ENCODE results near the gene TBXAS1.

Gene TBXAS1

GRCh38 chr7:139966949-139967348, 137.9 kb downstream of the TBXAS1 start:
- TF ChIP-seq EZH2phosphoT487 (IDR thresholded peaks at IDR 0.05; ENCODE audit: borderline replicate concordance, low read length) = no peak
- TF ChIP-seq, protein P1, sequence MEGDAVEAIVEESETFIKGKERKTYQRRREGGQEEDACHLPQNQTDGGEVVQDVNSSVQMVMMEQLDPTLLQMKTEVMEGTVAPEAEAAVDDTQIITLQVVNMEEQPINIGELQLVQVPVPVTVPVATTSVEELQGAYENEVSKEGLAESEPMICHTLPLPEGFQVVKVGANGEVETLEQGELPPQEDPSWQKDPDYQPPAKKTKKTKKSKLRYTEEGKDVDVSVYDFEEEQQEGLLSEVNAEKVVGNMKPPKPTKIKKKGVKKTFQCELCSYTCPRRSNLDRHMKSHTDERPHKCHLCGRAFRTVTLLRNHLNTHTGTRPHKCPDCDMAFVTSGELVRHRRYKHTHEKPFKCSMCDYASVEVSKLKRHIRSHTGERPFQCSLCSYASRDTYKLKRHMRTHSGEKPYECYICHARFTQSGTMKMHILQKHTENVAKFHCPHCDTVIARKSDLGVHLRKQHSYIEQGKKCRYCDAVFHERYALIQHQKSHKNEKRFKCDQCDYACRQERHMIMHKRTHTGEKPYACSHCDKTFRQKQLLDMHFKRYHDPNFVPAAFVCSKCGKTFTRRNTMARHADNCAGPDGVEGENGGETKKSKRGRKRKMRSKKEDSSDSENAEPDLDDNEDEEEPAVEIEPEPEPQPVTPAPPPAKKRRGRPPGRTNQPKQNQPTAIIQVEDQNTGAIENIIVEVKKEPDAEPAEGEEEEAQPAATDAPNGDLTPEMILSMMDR (IDR thresholded peaks at IDR 0.05; ENCODE audit: low read depth, low read length, poor library complexity, severe bottlenecking) = no peak
- Histone ChIP-seq H3K27ac (ENCODE audit: low read depth, low read length) (no peak overlapping the region), H3K36me3 (ENCODE audit: control insufficient read depth, low read length) (no peaks in the 10 kb centered on the region), H3K4me1 (ENCODE audit: control insufficient read depth, low read length) (no peaks in the 10 kb centered on the region), H3K9me3 (ENCODE audit: control insufficient read depth, insufficient read depth, low read length) (no peaks in the 10 kb centered on the region), H3K27me3 (ENCODE audit: control insufficient read depth, low read length) (peaks cover 3% of the 10 kb centered on the region), H3K9me2 (replicated peaks; ENCODE audit: control insufficient read depth, low read length) (no peaks in the 10 kb centered on the region), H3K4me3 (ENCODE audit: low read length) (no peak overlapping the region), H4K20me1 (ENCODE audit: control insufficient read depth, insufficient read depth, low read depth, low read length) (no peaks in the 10 kb centered on the region), H3K4me2 (ENCODE audit: low read length) (no peak overlapping the region), H3F3A (ENCODE audit: control insufficient read depth, insufficient read depth) (no peaks in the 10 kb centered on the region), H3K79me2 (ENCODE audit: control insufficient read depth, low read length) (no peaks in the 10 kb centered on the region)

DNA sequence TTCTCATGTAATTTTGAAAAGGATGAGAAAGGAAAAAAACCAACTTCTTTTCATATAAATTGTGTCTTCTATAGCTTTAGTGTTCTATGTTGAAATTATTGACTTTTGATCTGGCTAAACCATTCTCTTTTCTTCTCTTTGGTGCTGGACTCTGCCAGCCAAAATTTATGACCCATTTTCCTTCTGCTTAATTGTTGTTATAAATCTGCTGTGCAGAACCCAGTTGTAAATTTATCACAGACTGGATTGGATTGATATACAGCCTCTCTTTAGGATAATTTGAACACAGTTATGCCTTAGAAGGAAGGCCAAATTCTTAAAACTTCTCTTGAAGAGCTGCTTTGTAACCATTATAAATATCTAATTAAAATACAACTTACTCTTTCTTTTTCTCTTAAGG, 139.9 kb downstream of the TBXAS1 start:
- H3F3A ChIP-seq (ENCODE audit: control insufficient read depth, insufficient read depth) = no peaks in the 10 kb centered on the region
- TF ChIP-seq, protein P1 (IDR thresholded peaks at IDR 0.05; ENCODE audit: low read depth, low read length, poor library complexity, severe bottlenecking) = no peak
- no peak for TF ChIP-seq EZH2phosphoT487 (IDR thresholded peaks at IDR 0.05; ENCODE audit: borderline replicate concordance, low read length)
- no peaks in the 10 kb centered on the region for H3K9me3 ChIP-seq (ENCODE audit: control insufficient read depth, insufficient read depth, low read length)
- no peaks in the 10 kb centered on the region for H3K4me1 ChIP-seq (ENCODE audit: control insufficient read depth, low read length)
- H3K79me2 ChIP-seq (ENCODE audit: control insufficient read depth, low read length) = no peaks in the 10 kb centered on the region
- H3K36me3 ChIP-seq (ENCODE audit: control insufficient read depth, low read length) = no peaks in the 10 kb centered on the region
- H3K4me2 ChIP-seq (ENCODE audit: low read length) = no peak overlapping the region
- peaks cover 2% of the 10 kb centered on the region; the same call in 1 of the 2 replicates for H3K27me3 ChIP-seq (ENCODE audit: control insufficient read depth, low read length)
- H3K9me2 ChIP-seq (replicated peaks; ENCODE audit: control insufficient read depth, low read length) = no peaks in the 10 kb centered on the region
- no peak overlapping the region for H3K4me3 ChIP-seq (ENCODE audit: low read length)
- H4K20me1 ChIP-seq (ENCODE audit: control insufficient read depth, insufficient read depth, low read depth, low read length) = no peaks in the 10 kb centered on the region
- H3K27ac ChIP-seq (ENCODE audit: low read depth, low read length) = no peak overlapping the region

DNA sequence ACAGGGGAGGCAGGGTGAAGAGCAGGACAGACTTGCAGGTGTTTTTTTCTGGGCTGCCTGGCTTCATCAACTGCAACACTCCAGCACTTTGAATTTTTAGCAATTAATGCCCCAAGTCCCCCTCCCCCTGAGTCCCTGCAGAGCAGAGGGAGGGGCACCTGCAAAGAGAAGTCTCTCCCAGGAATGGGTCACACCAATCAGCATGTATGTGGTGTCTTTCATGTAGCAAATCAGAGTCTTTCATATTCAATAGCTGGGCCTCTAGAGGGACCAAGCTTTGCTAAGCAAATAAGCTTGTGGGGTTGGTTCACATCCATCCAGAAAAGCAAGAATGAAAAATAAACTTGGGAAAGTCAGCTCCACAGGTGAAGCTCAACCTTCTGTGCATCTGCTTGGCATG, 143.0 kb downstream of the TBXAS1 start:
- H3K4me3 ChIP-seq (ENCODE audit: low read length) = no peak overlapping the region
- TF ChIP-seq EZH2phosphoT487 (IDR thresholded peaks at IDR 0.05; ENCODE audit: borderline replicate concordance, low read length) = no peak
- TF ChIP-seq, protein P1 (IDR thresholded peaks at IDR 0.05; ENCODE audit: low read depth, low read length, poor library complexity, severe bottlenecking) = no peak
- no peaks in the 10 kb centered on the region for H3K9me2 ChIP-seq (replicated peaks; ENCODE audit: control insufficient read depth, low read length)
- no peaks in the 10 kb centered on the region for H4K20me1 ChIP-seq (ENCODE audit: control insufficient read depth, insufficient read depth, low read depth, low read length)
- no peak overlapping the region for H3K27ac ChIP-seq (ENCODE audit: low read depth, low read length)
- peaks cover 4% of the 10 kb centered on the region; the same call in 1 of the 2 replicates for H3K27me3 ChIP-seq (ENCODE audit: control insufficient read depth, low read length)
- H3K79me2 ChIP-seq (ENCODE audit: control insufficient read depth, low read length) = no peaks in the 10 kb centered on the region
- no peaks in the 10 kb centered on the region for H3F3A ChIP-seq (ENCODE audit: control insufficient read depth, insufficient read depth)
- no peaks in the 10 kb centered on the region for H3K9me3 ChIP-seq (ENCODE audit: control insufficient read depth, insufficient read depth, low read length)
- no peaks in the 10 kb centered on the region for H3K4me1 ChIP-seq (ENCODE audit: control insufficient read depth, low read length)
- H3K36me3 ChIP-seq (ENCODE audit: control insufficient read depth, low read length) = no peaks in the 10 kb centered on the region
- H3K4me2 ChIP-seq (ENCODE audit: low read length) = no peak overlapping the region

Data from DOHH2 (cell line).